ENCODE measurements around the gene POLR3H.
A peak's percentile ranks its signal among the peaks of the same experiment; 100 is the strongest.

POLR3H gene

DNA sequence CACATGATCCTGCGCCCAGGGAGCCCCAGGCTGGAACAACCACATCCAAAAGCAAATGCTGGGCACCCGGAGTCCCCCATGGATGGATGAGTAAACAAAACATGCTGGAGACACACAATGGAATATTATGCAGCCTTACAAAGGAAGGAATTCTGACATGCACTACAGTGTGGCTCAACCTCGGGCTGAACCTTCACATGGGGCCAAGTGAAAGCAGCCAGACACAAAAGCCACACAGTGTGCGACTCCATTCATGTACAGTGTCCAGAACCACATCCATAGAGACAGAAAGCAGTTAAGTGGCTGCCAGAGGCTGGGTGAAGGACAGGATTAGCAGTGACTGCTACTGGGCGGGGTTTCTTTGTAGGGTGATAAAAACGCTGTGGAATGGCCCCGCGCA, 10.1 kb downstream of the POLR3H start:
- FAIRE-seq: no peak

DNA sequence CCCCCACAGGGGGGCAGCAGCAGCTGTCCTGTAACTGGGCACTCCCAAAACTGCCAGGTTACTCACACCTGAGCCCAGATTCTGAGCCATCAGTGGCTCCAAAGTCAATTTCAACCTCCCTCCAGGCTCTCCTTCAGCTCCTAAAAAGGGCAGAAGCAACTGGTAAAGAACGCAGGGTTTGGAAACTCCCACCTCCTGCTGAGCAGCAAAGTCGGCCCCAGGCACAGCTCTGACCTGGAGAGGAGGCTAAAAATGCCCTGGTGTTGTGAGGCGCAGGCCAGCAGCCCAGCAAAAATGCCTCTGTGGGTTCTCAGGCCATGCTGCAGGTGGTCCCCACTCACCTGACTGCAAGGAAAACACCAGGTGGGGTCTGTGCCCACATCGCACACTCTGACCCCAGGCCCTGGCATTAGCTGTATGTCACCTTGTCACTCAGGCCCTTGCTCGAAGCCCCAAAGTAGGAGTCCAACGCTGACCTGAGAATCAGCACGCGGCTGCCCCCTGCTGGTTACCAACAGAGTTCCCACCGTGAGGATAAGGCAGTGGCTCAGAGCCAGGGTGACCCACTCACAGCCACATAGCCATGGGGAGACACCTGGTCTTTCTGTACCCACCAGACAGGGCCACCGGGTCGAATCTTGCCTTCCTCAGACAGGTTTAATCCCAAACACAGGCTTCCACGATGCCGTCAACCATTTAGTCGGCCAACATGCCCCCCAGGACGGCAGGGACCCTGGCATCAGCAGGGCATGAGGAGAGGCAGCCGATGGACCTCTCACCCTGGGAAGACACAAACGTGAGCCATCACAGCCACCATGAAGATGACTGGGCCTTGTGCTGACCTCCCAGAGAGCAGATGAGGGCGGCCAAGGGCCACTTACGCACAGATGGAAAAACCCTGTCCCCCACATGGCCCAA, 11.1 kb downstream of the POLR3H start:
- FAIRE-seq: no peak

DNA sequence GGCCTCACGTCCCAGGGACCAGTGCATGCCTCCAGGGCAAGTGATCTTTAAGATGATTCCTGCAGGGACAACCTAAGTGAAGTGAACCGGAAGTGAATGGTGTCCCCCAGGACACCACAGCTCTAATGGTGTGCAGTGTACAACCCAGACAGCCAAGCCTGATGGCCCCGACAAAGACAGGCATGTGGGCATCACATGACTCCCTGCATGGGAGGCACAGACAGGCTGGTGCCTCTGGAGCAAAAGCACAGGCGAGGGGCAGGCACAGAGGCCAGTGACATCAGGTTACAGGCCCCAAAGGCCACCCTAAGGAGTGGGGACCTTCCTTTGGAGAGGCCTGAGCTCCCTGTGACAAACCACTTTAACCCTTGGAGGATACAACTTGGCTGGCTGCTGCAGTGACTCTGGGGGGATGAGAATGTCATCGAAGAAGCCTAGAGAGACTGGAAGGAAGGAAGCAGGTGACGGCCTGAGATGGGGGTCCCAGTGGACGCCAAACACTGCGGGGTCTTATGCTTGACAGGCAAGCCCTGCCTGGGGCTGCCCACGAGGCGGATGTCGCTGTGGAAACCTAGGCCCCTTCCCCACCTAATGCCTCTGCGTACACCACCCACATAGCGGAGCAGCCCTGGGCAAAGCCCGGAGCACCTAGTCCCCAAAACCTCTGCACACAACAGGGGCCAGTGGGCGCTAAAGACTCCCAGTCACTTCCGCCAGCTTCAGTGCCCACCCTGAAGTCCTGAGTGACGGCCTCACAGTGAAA, 12.4 kb downstream of the POLR3H start:
- FAIRE-seq: no peak

DNA sequence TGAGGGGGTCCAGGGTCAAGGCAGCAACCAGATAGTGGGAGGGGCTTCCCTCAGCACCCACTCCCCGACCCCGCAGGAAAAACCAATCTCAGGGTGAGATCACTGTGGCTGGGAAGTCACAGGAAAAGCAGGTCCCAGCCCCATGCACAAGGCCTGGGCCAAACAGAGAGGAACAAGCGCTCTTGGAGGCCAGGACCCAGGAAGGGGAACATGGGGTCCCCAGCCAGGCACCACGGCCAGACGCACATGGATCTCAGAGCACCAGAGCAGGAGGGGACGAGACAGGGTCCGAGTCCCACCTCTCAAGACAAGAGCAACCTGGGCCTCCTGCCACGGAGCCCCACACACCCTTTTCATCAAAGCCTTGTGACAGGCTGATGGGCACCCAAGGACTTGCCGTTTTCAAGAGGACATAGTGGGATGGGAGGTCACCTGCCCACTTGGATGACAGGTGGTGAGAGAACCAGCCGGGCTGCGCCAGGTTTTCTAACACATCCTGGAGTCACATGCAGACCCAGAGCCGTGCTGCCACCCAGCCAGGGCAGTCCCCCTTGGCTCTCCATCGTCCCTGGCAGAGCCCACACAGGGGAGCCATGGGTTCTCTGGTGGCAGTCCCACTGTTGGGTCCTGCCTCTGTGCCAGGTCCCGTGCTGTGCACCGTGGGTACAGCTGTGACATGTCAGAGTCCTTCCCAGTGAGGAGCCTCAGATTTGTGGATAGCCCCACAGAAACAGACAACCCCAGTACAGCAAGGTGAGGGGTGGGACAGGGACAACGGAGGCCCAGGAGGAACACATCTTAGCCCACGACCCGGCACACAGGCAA, 13.2 kb downstream of the POLR3H start:
- FAIRE-seq: no peak

DNA sequence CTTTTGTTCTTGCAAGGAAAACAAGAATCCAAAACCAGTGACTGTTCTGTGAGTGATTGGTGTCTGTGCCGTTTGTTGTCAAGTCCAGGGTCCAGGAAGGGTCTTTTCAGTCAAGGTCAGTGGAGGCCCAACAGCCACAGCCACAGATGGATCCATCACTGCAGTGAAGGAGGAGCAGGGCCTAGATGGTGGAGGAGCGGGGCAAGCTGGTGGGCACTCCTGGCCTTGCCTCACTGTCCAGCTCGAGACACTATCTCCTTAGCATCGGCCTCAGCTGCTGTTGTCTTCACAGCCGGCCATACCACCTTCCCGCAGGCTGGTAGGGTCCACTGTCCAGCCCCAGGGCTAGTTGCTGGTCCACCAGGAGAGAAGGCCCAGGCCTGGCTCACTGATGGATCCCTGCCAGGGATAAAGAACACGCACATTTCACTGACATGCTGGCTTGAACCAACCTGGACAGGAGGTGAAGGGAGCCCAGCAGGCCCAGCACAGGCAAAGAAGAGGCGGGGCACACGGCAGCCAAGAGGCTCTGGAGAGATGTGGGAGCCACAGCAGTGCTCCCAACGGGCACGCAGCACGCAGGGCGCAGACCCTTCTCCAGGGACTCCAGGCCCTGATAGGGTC, 15.2 kb downstream of the POLR3H start:
- FAIRE-seq: no peak

DNA sequence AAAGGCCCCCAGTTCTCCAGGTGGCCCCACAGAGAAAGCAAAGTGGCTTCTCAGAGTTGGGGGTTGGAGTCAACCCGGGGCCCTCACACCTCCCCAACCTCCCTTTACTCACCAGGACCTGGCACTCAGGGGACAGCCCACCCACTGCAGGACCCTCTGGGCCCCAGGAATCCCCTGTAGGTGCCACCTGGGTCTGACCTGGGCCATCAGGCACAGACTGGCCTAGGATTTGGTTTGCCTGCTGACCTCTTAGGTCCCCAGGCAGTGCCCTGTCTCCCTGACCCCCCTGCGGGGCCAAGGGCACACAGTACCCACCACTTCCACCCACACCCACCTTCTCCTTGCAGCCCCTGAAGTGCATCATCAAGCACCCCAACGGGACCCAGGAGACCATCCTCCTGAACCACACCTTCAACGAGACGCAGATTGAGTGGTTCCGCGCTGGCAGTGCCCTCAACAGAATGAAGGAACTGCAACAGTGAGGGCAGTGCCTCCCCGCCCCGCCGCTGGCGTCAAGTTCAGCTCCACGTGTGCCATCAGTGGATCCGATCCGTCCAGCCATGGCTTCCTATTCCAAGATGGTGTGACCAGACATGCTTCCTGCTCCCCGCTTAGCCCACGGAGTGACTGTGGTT, 16.0 kb downstream of the POLR3H start:
- FAIRE-seq: no peak

DNA sequence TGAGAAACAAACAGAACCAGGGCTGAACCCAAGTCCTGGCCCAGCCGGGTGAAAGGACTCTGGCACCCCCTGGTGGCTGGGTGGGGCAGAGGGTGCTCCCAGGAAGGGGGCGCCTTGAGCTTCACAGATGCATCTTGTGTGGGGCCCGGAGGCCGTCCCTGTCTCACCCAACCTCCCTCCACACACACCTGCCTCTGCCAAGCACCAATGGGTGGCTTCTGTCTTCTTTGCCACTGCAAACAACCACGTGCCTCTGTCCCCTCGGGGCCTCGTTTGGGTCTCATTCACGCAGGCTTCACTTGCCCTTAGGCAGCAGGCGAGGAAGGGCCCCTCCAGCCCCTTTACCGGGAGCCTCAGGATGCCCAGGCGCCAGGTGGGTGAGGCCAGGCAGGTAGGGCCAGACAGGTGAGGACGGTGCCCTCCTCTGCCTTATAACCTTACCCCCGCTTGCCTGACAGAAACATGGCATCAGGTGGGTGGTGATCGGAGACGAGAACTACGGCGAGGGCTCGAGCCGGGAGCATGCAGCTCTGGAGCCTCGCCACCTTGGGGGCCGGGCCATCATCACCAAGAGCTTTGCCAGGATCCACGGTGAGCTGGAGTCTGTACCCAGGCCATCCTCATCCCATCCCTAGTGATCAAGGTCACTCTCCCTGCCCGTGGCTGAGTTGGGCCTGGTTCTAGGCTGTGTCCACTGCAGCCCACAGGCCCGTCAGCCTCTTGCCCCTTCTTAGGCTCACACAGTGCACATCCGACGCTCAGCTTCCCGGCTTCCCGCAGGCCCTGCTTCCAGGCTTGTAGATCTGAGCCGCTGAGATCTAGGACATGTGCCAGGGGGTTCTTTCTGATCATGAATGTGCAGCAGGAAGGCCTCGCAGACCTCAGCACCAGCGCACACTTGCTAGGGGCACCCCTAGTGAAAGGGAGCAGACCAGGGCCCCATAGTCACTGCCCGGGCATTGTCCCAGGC, 17.2 kb downstream of the POLR3H start:
- no peak for FAIRE-seq

DNA sequence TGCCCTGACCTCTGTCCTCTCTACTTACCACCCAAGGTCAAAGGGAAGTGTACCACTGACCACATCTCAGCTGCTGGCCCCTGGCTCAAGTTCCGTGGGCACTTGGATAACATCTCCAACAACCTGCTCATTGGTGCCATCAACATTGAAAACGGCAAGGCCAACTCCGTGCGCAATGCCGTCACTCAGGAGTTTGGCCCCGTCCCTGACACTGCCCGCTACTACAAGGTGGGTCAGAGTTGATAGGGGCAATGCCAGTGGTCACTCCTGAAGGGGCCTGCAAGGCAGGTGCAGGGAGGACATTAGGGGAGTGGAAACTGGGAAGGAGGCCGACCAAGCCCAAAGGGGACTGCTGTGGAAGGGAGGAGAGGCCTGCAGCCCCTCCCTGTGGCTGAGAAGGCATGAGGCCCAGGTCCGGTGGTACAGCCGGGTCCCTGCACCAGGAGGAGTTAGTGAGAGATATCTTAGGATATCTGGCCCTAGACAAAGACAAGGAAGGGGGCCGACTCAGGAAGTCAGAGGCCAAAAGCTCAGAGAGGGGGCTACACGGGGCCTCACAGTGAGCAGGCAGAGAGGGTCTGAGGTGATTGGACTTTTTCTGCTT, 17.9 kb downstream of the POLR3H start:
- FAIRE-seq: no peak

DNA sequence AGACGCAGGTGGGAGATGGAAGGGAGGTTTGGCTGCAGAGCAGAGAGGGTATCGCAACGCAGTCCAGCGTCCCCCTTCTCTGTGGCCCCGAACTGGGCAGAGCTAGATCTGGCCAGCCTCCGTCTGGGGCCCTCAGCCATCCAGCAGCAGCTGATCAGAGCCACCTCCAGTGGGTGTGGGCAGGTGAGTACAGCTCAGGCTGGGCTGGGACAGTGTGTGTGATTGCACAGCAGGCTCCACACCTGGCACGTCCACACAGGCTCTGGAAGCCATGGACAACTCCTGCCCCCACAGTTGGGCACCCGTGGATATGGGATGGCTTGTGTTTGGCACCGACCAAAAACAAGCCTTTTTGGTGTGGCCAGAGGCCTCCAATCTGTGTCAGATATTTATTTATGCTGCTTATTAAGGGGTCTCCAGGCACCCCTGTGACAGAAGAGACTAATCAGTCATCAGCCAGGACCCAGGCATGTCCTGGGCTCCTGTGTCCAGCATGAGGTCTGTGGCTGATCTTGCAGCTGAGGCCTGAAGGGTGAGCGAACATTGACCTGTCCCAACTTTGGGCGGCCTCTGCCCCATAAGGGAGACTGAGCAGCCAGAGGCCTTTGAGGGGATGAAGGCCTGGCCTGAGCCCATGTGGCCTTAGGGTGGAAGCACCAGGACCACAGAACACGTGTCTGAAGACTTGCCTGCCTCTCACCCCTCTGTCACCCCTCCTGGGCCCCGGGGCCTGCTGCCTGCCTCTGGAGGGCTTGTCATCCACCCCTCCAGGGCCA, 18.6 kb downstream of the POLR3H start:
- FAIRE-seq: no peak

DNA sequence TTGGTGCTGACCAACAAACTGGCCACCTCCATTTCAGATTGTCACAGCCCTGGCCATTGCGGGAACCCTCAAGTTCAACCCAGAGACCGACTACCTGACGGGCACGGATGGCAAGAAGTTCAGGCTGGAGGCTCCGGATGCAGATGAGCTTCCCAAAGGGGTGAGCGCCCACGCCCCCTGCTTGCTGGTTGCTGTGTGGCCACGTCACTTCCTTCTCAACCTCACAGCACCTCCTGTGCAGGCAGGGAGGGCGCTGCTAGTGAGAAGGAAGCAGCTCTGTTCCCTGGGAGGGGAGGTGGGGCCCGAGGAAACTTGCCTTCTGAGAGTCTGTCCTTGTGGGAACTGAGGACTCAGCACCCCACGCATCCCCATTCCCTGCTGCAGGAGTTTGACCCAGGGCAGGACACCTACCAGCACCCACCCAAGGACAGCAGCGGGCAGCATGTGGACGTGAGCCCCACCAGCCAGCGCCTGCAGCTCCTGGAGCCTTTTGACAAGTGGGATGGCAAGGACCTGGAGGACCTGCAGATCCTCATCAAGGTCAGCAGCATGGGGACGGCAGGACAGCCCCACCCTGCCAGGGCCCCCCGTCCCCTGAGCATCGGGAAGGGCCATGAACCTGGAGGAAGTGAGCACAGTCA, 19.3 kb downstream of the POLR3H start:
- peak; percentile 23 for FAIRE-seq

DNA sequence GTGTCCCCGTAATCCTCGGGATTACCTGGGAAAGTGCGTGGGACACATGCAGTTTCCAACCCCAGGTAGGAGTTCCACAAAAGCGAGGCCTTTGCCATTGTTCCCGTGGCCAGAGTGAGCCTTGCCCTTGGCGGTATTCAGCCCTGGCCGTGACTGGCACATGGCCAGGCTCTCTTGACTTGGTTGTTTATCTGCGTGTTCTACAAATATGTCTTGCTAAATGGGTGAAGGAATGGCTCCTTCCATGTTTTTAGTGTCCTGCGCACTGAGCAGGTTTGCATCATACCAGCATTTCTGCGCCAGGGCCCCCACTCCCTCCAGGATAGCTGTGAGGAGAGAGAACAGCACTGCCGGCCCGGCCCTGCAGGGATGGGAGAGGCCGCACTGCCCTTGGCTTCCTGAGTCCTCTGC, 20.0 kb downstream of the POLR3H start:
- FAIRE-seq: no peak

DNA sequence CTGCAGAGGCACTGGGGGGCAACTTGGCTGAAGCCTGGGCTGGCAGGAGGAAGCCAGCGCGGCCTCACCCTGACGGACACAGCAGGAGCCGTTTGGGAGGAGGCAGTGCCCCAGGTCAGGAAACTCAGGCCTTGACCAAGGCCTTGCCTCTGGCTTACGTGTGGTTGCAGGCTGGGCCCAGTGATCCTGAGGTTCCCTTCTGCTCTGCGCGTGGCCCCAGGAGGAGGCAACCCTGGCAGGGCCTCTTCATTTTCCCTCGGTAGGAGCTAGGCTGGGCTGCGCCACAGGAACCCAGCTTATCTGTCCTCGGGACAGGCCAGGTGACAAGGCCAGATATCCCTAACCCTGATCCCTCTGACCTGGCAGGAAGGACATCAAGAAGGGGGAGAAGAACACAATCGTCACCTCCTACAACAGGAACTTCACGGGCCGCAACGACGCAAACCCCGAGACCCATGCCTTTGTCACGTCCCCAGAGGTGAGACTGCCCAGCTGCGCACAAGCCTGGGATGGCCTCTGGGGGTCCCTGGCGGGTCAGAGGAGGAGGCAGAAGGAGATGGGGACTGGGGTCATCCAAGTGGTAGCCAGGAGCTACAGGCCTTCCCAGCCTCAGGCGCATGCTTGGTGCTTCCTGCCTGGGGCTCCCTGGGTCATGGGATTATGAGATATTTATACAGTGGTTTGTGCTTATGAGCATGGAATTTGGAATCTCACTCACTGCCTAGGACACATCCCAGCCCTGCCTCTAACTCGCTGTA, 20.6 kb downstream of the POLR3H start:
- no peak for FAIRE-seq

DNA sequence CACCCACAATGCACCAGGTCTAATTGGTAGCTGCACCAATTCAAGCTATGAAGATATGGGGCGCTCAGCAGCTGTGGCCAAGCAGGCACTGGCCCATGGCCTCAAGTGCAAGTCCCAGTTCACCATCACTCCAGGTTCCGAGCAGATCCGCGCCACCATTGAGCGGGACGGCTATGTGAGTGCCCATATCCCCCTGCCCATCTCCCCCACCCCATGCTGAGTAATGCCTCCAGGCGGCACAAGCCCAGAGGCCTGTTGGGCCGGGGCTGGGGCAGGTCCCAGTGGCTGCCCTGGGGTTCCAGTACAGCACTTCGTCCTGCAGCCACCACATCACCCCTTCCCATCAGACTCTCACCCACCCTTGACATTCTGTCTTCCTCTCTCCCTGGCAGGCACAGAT, 21.5 kb downstream of the POLR3H start:
- no peak for FAIRE-seq

DNA sequence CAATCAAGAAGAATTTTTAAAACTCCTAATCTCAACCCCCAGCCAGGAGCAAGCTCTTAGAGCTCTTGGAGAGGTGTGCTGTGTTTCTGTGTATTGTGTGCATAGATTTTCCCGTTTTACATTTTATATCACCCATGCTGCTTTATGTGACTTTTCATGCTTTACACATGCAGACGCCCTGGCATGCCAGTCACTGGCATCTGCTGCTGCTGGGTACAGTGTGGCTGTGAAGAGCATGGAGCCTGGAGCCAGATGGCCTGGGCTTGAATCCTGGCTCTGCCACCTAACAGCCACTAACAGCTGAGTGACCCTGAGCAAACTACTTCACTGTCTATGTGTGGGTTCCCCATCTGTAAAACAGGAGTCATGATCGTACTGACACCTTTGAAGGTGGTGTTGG, 23.1 kb downstream of the POLR3H start:
- FAIRE-seq: no peak

DNA sequence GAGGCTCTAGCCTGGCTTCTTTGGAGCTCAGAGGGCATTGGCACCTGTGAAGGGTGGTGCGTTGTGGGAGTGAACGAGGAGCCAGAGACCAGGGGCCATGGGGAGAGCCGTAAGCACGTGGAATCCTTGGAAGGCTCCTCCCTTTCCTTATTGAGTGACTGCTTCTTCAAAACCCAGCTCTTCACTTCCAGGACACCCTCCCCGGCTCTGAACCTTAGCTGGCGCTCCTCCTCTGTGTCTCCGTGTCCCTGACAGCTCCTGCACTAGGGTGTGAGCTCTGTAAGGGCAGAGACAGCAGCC, 26.3 kb downstream of the POLR3H start:
- FAIRE-seq: no peak

DNA sequence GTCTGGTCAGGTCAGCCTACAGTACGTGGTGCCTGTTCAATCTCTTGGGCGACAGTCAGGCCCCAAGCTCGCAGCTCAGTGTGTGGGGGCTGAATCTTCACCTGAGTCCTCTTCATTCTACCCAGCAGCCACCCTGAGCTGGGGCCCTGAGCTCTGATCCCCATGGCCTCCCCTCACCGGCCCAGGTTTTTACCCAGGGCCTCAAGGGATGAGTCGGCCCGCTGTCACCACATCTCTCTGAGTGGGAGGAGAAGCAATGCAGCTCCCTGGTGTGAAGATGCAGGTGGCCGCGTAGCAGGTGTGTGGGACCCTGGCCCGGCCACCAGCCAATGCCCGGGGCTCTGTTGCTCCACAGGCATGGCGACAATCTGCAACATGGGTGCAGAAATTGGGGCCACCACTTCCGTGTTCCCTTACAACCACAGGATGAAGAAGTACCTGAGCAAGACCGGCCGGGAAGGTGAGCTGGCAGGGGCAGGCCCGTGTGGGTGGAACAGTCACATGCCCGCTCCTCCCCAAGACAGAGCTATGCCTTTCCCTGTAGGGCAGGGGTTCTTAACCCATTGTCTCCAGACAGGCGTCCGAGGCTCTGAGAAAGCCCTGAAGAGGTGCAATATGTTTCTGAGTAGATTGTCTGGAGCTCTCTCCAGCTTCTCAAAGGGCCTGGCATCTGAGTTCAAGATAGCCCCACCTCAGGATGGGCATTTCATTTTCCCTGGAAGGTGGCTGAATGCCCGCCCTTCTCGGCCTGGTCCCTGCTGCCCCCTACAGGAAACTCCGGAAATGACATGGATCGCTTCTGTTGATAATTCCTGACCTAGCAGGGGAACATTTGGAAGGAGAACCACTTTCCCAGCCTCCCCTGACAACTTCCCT, 26.9 kb downstream of the POLR3H start:
- FAIRE-seq: peak; percentile 60

DNA sequence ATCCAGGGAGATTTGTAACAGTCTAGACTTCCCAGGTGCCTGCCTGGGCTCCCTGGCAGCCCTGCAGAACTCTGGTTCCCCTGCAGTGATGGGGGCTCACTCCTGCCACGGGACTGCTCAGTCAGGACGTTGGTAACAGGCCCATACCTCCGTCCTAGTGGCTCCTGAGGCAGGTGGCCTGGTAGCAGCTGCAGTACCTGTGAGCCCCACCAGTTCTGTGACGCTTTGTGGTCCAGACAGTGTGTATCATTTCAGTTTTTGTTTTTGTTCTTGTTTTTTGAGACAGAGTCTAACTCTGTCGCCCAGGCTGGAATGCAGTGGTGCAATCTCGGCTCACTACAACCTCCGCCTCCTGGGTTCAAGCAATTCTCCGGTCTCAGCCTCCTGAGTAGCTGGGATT, 27.8 kb downstream of the POLR3H start:
- FAIRE-seq: no peak

DNA sequence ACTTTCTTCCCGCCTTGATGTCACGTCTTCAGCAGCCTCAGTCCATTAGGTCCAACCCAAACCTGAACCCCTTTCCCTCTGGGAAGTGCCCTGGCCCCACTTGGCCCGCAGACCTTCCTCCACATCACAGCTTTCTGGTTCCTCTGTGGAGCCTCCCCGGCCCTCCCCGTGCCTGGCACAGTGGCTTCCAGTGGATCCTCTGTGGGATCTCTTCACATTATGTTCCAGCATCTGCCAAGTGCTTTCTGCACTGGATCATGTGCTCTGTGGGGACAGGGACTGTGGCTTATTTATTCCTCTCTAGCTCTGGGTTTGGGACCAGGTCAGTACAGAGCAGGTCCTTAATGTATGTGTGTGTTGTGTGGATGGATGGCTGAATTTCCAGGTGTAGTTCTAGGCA, 30.9 kb downstream of the POLR3H start:
- no peak for FAIRE-seq
